Activated T-cell treated with anti-CD3 and anti-CD28 coated beads, Interleukin-2, amount 50 U/mL, for 72 hours (primary cell): ENCODE data around the gene ZNF613. TPM values are rescaled to one million over a fixed set of nuclear protein-coding genes. Genes with fewer than 3 reads are reported as not detected.
"Not testable (repeated sequence)": the region's sequence is repeated elsewhere in the genome, so short reads cannot be mapped to it uniquely, and the experiment has no call there.

Source experiments
- ATAC-seq, 2 donors: fragments of 150-1000 bp; cut with Tn5 transposase; replicated peaks in 1 of 2; 2 replicates each; pipeline ENCODE4 v1.10.0; 2021; ENCODE audit warnings: moderate library complexity in 2 of 2, mild to moderate bottlenecking in 1 of 2
- DNase-seq, 2 donors: peaks; one replicate each; pipeline ENCODE4 v3.0.0; 2021 to 2022; ENCODE audit warnings: mixed read lengths in 1 of 2
- H3K27ac Mint-ChIP-seq: one replicate; pipeline ENCODE4 v1.8.0; 2022; ENCODE audit warnings: mild to moderate bottlenecking, moderate library complexity, mixed read lengths
- H3K27me3 Mint-ChIP-seq: one replicate; pipeline ENCODE4 v1.8.0; 2022; ENCODE audit warnings: low read depth, mixed read lengths
- H3K36me3 Mint-ChIP-seq, 2 donors: one replicate each; pipeline ENCODE4 v1.8.0; 2022; ENCODE audit warnings: mixed read lengths in 2 of 2, mild to moderate bottlenecking in 1 of 2; ENCODE audit not compliant: insufficient read depth in 2 of 2
- H3K4me1 Mint-ChIP-seq: one replicate; pipeline ENCODE4 v1.8.0; 2022; ENCODE audit warnings: low read depth, mixed read lengths
- H3K4me3 Mint-ChIP-seq, 2 donors: one replicate each; pipeline ENCODE4 v1.8.0; 2022; ENCODE audit warnings: mild to moderate bottlenecking in 2 of 2, mixed read lengths in 2 of 2, moderate library complexity in 2 of 2
- H3K9me3 Mint-ChIP-seq, 2 donors: one replicate each; pipeline ENCODE4 v1.8.0; 2022; ENCODE audit warnings: mixed read lengths in 2 of 2
- total RNA-seq, 2 donors: library from RNA; stranded (reverse); gene quantifications; one replicate each; pipeline ENCODE4 v1.2.3, GENCODE V29; 2022

Gene ZNF613
- total RNA-seq, 2 donors from 2014 or later = 4.2 to 4.3 TPM

DNA sequence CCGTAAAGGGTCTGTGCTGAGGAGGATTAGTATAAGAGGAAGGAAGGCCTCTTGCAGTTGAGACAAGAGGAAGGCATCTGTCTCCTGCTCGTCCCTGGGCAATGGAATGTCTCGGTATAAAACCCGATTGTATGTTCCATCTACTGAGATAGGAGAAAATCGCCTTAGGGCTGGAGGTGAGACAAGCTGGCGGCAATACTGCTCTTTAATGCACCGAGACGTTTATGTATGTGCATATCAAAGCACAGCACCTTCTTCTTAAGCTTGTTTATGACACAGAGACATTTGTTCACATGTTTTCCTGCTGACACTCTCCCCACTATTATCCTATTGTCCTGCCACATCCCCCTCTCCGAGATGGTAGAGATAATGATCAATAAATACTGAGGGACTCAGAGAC is 21.2 kb upstream of the ZNF613 start:
- Mint-ChIP-seq H3K27me3 (peaks cover 26% of the 10 kb centered on the region), H3K4me1 (peaks cover 28% of the 10 kb centered on the region), H3K9me3 (peaks cover 30 to 32% of the 10 kb centered on the region in 2 donors), H3K36me3 (peaks cover 49 to 75% of the 10 kb centered on the region in 2 donors)
- DNase-seq, ATAC-seq, H3K27ac Mint-ChIP-seq, H3K4me3 Mint-ChIP-seq: not testable (repeated sequence)

DNA sequence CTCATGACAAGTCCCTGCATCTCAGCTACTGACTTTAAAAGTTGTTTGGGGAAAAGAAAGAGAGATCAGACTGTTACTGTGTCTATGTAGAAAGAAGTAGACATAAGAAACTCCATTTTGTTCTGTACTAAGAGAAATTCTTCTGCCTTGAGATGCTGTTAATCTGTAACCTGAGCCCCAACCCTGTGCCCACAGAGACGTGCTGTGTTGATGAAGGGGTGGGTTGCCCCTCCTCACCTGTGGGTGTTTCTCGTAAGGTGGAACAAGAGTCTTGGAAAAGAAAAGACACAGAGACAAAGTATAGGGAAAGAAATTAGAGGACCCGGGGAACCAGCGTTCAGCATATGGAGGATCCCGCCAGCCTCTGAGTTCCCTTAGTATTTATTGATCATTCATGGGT is 19.3 kb upstream of the ZNF613 start:
- peaks cover 25 to 30% of the 10 kb centered on the region in 2 donors for H3K9me3 Mint-ChIP-seq
- peaks cover 44 to 64% of the 10 kb centered on the region in 2 donors for H3K36me3 Mint-ChIP-seq

DNA sequence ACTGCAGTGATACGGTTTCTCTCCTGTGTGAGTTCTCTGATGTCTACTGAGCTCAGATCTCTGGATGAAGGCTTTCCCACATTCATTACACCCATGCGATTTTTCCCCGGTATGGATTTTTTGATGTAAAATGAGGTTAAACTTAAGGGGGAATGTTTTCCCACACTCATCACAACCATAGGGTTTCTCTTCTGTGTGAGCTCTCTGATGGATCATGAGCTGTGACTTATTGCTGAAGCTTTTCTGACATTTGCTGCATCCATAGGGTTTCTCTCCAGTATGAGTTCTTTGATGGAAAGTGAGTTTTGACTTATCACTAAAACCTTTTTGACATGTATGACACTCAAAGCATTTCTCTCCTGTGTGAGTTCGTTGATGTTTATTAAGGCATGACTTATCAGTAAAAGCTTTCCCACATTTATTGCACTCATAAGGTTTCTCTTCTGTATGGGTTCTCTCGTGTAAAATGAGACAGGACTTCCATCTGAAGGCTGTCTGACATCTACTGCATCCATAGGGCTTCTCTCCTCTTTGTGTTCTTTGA is 11.9 kb upstream of the ZNF613 start:
- Mint-ChIP-seq H3K9me3 (peaks cover 35 to 36% of the 10 kb centered on the region in 2 donors), H3K4me1 (no peaks in the 10 kb centered on the region), H3K4me3 (no peak overlapping the region), H3K36me3 (peaks cover 33 to 46% of the 10 kb centered on the region in 2 donors), H3K27me3 (no peaks in the 10 kb centered on the region), H3K27ac (no peak overlapping the region)
- no peak for ATAC-seq
- DNase-seq = no peak

More for the DNA sequence above, 19.3 kb upstream of the ZNF613 start:
- DNase-seq, H3K27ac Mint-ChIP-seq, ATAC-seq, H3K4me3 Mint-ChIP-seq: not testable (repeated sequence)
- peaks cover 26% of the 10 kb centered on the region for H3K27me3 Mint-ChIP-seq
- H3K4me1 Mint-ChIP-seq = peaks cover 22% of the 10 kb centered on the region

DNA sequence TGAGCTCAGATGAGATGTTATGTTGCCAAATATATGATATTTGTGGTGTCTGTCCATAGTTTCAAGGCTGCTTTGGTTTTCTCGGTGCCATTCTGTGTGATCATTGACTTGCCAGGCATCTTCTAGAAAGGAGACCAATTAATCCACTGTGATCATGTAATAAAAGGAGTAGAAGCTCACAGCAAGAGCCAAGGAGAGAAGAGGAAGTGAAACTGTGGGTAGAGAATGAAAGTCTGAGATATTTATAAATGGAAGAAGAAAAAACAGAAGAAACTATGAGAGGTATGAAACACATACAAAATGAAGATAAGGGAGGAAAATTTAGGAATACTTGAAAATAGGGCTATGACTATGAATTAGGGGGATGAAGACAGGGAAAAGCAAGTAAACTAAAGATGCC is 11.1 kb upstream of the ZNF613 start:
- Mint-ChIP-seq H3K9me3 (peaks cover 39 to 41% of the 10 kb centered on the region in 2 donors), H3K36me3 (peaks cover 36 to 47% of the 10 kb centered on the region in 2 donors), H3K4me3 (no peak overlapping the region), H3K4me1 (no peaks in the 10 kb centered on the region), H3K27me3 (no peaks in the 10 kb centered on the region), H3K27ac (no peak overlapping the region)
- ATAC-seq (no peak), DNase-seq (no peak)

DNA sequence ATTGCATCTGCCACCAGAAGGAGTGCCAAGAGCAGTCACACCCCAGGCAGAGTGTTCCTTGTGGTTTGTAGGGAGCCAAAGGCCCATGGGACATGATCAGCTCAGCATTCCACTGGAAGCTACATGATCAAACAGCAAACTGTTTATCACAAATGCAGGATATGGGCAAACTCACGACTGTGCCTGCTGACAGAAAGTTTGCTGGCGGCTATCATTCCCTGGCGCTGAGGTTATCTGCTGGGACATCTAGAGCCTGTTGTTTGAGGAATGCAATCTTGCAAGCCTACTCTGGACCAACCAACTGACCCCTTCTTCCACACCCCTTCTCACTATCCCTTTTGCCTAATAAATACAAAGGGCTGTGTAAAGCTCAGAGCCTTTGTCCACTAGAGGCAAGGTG is 7.7 kb upstream of the ZNF613 start:
- no peak for ATAC-seq
- Mint-ChIP-seq H3K4me3 (no peak overlapping the region), H3K27ac (no peak overlapping the region), H3K36me3 (peaks cover 43 to 58% of the 10 kb centered on the region in 2 donors), H3K4me1 (no peaks in the 10 kb centered on the region), H3K9me3 (peaks cover 37 to 57% of the 10 kb centered on the region in 2 donors), H3K27me3 (no peaks in the 10 kb centered on the region)
- DNase-seq = no peak

DNA sequence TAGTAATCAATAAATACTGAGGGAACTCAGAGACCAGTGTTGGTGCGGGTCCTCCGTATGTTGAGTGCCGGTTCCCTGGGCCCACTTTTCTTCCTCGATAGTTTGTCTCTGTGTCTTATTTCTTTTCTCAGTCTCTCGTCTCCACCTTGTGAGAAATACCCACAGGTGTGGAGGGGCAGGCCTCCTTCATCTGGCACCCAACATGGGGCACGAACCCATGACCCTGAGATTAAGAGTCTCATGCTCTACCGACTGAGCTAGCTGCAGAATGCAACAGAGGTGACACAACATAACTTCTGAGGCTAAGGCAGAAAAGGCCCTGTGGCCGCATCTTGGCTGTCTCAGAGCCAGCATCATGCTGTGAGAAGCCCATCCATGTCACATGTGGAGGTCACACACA is 5.3 kb upstream of the ZNF613 start:
- Mint-ChIP-seq H3K9me3 (peaks cover 34 to 47% of the 10 kb centered on the region in 2 donors), H3K36me3 (peaks cover 37 to 57% of the 10 kb centered on the region in 2 donors), H3K27me3 (no peaks in the 10 kb centered on the region), H3K4me1 (peaks cover 7% of the 10 kb centered on the region), H3K27ac (no peak overlapping the region), H3K4me3 (no peak overlapping the region)
- DNase-seq (no peak), ATAC-seq (no peak)

DNA sequence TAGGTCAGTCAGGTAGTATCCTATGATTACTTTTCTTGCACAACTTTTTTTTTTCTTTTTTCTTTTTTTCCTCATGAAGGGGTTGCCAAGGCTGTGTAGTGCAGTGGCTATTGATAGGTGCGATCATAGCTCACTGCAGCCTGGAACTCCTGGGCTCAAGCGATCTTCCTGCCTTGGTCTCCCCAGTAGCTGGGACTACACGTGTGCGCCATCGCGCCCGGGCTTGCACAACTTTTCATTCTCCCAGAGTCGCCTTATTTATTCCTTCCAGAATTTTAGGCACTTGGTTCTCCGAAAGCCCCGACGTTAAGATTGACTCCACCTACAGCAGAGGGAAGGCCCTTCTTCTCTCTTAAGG is 867 bp upstream of the ZNF613 start:
- Mint-ChIP-seq H3K4me1 (peaks cover 23% of the 10 kb centered on the region), H3K36me3 (peaks cover 42 to 74% of the 10 kb centered on the region in 2 donors), H3K27ac (no peak overlapping the region), H3K9me3 (peaks cover 27 to 39% of the 10 kb centered on the region in 2 donors), H3K27me3 (no peaks in the 10 kb centered on the region), H3K4me3 (peak overlapping the region; percentile 84 to 98)
- ATAC-seq = no peak
- no peak for DNase-seq

DNA sequence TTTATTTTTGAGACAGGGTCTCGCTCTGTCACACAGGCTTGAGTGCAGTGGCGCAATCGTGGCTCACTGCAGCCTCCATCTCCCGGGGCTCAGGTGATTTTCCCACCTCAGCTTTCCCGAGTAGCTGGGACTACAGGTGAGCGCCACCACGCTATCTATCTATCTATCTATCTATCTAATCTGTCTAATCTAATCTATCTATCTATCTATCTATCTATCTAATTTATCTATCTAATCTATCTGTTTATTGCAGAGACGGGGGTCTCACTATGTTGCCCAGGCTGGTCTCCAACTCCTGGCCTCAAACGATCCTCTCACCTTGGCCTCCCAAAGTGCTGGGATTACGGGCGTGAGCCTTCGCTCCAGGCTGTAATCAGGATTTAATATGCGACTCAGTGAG is 587 bp downstream of the ZNF613 start:
- Mint-ChIP-seq H3K4me1 (peaks cover 23% of the 10 kb centered on the region), H3K9me3 (peaks cover 27 to 32% of the 10 kb centered on the region in 2 donors)
- no peak for ATAC-seq

DNA sequence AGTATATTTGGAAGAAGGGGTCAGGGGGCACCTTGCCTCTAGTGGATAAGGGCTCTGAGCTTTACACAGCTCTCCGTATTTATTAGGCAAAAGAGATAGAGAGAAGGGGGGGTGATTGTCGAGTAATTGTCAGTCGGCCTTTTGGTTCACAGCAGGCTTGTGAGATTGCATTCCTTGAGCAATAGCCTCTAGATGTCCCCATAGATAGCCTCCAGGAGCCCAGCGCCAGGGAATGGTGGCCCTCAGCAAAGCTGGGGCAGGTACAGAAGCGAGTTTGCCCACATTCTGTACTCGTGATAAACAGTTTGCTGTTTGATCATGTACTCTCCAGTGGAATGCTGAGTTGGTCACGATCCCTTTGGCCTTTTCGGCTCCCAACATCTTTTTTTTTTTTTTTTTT is 4.6 kb downstream of the ZNF613 start:
- no peak for DNase-seq
- H3K9me3 Mint-ChIP-seq = peaks cover 21 to 27% of the 10 kb centered on the region in 2 donors
- H3K4me1 Mint-ChIP-seq = peaks cover 17% of the 10 kb centered on the region
- peaks cover 46 to 73% of the 10 kb centered on the region in 2 donors for H3K36me3 Mint-ChIP-seq
- H3K27me3 Mint-ChIP-seq = no peaks in the 10 kb centered on the region
- H3K4me3 Mint-ChIP-seq = no peak overlapping the region
- no peak overlapping the region for H3K27ac Mint-ChIP-seq
- no peak for ATAC-seq

More for the DNA sequence above, 587 bp downstream of the ZNF613 start:
- peak overlapping the region; percentile 10 for H3K27ac Mint-ChIP-seq
- no peaks in the 10 kb centered on the region for H3K27me3 Mint-ChIP-seq
- DNase-seq = no peak
- peaks cover 46 to 70% of the 10 kb centered on the region in 2 donors for H3K36me3 Mint-ChIP-seq
- peak overlapping the region; percentile 84 to 98 for H3K4me3 Mint-ChIP-seq

DNA sequence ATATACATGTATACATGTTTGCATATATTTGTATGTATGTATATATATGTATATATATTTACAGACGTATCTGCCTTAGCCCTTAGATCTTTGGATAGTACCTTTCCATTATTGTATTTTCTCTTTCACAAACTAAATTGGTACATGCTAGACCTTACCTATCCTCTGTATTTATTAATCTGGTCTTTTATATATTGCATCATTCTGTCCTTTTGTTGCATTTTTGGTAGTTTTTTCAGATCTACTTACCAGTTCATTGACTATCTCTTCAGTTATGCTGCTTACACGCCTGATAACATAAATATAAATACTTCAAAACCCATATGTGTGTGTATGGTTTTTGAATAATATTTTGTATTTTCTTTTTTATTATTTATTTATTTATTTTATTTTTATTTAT is 11.7 kb downstream of the ZNF613 start:
- H3K9me3 Mint-ChIP-seq = peaks cover 35 to 45% of the 10 kb centered on the region in 2 donors
- H3K4me3 Mint-ChIP-seq = no peak overlapping the region
- DNase-seq = no peak
- H3K27ac Mint-ChIP-seq = no peak overlapping the region
- H3K36me3 Mint-ChIP-seq = peaks cover 63 to 81% of the 10 kb centered on the region in 2 donors
- no peaks in the 10 kb centered on the region for H3K27me3 Mint-ChIP-seq
- no peak for ATAC-seq
- no peaks in the 10 kb centered on the region for H3K4me1 Mint-ChIP-seq

DNA sequence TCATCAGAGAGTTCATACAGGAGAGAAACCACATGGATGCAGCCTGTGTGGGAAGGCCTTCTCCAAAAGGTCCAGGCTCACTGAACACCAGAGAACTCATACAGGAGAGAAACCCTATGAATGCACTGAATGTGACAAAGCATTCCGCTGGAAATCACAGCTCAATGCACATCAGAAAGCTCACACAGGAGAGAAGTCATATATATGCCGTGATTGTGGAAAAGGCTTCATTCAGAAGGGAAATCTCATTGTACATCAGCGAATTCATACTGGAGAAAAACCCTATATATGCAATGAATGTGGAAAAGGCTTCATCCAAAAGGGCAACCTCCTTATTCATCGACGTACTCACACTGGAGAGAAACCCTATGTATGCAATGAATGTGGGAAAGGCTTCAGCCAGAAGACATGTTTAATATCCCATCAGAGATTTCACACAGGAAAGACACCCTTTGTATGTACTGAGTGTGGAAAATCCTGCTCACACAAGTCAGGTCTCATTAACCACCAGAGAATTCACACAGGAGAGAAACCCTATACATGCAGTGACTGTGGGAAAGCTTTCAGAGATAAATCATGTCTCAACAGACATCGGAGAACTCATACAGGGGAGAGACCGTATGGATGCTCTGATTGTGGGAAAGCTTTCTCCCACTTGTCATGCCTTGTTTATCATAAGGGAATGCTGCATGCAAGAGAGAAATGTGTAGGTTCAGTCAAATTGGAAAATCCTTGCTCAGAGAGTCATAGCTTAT is 17.7 kb downstream of the ZNF613 start:
- DNase-seq = no peak
- Mint-ChIP-seq H3K4me1 (no peaks in the 10 kb centered on the region), H3K4me3 (no peak overlapping the region), H3K9me3 (peaks cover 25 to 48% of the 10 kb centered on the region in 2 donors), H3K36me3 (peaks cover 53 to 82% of the 10 kb centered on the region in 2 donors), H3K27ac (no peak overlapping the region), H3K27me3 (no peaks in the 10 kb centered on the region)
- ATAC-seq = no peak

DNA sequence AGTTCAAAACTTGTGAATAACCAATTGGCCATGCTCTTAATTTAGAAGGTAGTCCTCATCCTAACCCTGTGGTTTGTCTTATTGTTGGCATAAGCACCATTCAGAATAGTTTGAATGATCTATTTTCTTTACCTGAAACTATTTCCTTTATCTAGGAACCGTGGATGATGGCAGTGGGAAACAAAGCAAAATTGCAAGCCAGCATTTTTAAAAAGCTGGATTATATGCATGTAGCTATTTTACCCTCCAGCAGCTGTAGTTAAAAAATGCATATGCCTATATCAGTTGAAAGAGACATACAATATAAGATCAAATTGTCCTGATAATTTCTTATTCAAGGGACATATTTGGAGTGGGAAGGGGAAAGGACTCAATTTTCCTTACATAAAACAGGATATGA is 19.3 kb downstream of the ZNF613 start:
- ATAC-seq = no peak
- H3K9me3 Mint-ChIP-seq = peaks cover 26 to 42% of the 10 kb centered on the region in 2 donors

DNA sequence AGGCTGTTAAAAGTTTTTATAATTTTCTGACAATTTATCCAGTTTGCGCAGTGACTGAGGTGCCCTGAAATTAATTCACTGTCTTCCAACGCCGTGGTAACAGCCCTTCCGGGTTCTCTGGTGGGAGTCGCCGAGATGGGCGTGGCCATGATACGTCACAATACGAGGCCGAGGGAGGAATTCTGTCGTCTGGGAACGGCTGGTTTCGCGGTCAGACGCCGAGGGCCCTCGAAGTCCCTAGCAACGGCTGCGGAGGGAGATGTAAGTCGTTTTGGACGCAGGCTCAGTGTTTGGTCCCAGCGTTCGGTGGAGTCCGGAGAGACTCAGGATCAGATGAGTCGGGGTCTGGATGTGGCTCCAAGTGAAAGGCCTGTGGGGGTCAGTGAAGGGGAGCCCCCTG is 21.7 kb downstream of the ZNF613 start:
- Mint-ChIP-seq H3K27ac (no peak overlapping the region), H3K27me3 (no peaks in the 10 kb centered on the region), H3K4me3 (no peak overlapping the region), H3K9me3 (peaks cover 22 to 40% of the 10 kb centered on the region in 2 donors), H3K36me3 (peaks cover 35 to 56% of the 10 kb centered on the region in 2 donors), H3K4me1 (no peaks in the 10 kb centered on the region)
- ATAC-seq (no peak), DNase-seq (no peak)

More for the DNA sequence above, 19.3 kb downstream of the ZNF613 start:
- no peaks in the 10 kb centered on the region for H3K27me3 Mint-ChIP-seq
- peaks cover 44 to 74% of the 10 kb centered on the region in 2 donors for H3K36me3 Mint-ChIP-seq
- H3K27ac Mint-ChIP-seq = no peak overlapping the region
- no peaks in the 10 kb centered on the region for H3K4me1 Mint-ChIP-seq
- no peak for DNase-seq
- H3K4me3 Mint-ChIP-seq = no peak overlapping the region
